Sigmoid colon (tissue), 4 donors: ENCODE data around the gene STX4.

Experiments used
- EP300 ChIP-seq, 4 donors: sonication (generic); formaldehyde crosslinking; IDR thresholded peaks; one replicate each; pipeline ENCODE4 v1.6.1; 2017; ENCODE audit warnings: antibody characterized with exemption in 4 of 4
- POLR2A ChIP-seq, 2 donors: fragments of 450-650 bp; IDR thresholded peaks; one replicate each; pipeline ENCODE4 v1.6.1; 2016; ENCODE audit warnings: antibody characterized with exemption in 2 of 2, mild to moderate bottlenecking in 2 of 2, moderate library complexity in 2 of 2
- POLR2AphosphoS5 ChIP-seq, 4 donors: sonication (generic); formaldehyde crosslinking; IDR thresholded peaks; one replicate each; pipeline ENCODE4 v1.6.1; 2017; ENCODE audit warnings: antibody characterized with exemption in 4 of 4
- TF ChIP-seq, protein P1 (sequence below), 4 experiments: fragments of 450-650 bp in 3 of 4; fragments of 200-600 bp in 1 of 4; IDR thresholded peaks; one replicate each; pipeline ENCODE4 v1.5.1; 2016 to 2019; ENCODE audit warnings: antibody characterized with exemption in 4 of 4, mild to moderate bottlenecking in 3 of 4, moderate library complexity in 2 of 4

DNA sequence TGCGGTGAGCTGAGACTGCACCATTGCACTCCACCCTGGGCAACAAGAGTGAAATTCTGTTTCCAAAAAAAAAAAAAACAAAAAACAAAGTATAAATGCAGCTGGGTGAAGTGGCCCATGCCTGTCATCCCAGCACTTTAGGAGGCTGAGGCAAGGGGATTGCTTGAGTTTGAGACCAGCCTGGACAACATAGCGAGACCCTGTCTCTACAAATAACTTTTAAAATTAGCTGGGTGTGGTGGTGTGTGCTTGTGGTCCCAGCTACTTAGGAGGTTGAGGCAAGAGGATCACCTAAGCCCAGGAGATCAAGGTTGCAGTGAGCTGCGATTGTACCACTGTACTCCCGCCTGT lies 10.1 kb upstream of the STX4 start:
- TF ChIP-seq EP300 (IDR thresholded peaks at IDR 0.05), result no peak
- TF ChIP-seq POLR2AphosphoS5 (IDR thresholded peaks at IDR 0.05), result no peak
- TF ChIP-seq POLR2A (IDR thresholded peaks at IDR 0.05), result no peak
- TF ChIP-seq, protein P1, sequence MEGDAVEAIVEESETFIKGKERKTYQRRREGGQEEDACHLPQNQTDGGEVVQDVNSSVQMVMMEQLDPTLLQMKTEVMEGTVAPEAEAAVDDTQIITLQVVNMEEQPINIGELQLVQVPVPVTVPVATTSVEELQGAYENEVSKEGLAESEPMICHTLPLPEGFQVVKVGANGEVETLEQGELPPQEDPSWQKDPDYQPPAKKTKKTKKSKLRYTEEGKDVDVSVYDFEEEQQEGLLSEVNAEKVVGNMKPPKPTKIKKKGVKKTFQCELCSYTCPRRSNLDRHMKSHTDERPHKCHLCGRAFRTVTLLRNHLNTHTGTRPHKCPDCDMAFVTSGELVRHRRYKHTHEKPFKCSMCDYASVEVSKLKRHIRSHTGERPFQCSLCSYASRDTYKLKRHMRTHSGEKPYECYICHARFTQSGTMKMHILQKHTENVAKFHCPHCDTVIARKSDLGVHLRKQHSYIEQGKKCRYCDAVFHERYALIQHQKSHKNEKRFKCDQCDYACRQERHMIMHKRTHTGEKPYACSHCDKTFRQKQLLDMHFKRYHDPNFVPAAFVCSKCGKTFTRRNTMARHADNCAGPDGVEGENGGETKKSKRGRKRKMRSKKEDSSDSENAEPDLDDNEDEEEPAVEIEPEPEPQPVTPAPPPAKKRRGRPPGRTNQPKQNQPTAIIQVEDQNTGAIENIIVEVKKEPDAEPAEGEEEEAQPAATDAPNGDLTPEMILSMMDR (IDR thresholded peaks at IDR 0.05), result no peak
